ENCODE data around the gene UCP3. TPM values are rescaled to one million over a fixed set of nuclear protein-coding genes. Genes with fewer than 3 reads are reported as not detected.

Gene UCP3
- total RNA-seq, 2 donors from 2014 or later, result 1.9 to 3.5 TPM

DNA sequence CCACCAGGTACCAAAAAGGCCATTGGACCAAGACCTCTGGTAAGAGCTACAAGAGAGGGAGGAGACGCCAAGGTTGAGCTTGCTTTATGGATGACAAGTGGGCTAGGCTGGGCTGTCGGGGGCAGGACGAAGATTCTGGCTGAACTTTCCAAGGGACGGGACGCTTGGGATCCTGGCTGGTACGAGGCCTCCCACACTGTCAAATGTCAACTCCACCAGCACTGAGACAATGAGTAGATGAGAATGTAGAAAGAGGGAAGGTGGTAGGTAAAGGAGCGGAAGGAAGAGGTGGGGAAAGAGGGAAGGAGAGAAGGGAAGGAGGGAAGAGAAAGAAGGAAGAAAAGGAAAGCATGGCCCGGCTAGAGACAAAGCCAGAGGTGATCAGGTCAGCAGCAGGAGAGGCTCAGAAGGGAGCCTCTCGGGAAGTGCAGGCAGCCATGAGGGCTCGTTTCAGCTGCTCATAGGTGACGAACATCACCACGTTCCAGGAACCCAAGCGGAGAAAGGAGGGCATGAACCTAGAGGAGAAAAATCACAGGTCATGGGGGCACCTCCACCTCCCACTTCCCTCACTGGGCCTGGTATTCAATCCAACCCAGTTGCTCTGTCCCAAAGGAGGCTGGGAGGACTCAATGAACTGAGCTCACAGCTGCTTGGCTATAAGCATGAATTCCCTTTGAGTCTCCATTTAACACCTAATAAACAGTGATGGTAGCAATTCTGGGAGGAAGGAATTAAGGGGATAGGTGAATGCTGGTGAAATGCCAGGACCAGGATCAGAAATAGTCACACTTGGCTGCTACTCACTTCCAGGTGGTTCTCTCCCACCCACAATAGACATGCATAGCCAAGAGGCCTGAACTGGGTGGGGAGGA, 34.0 kb downstream of the UCP3 start:
- DNase-seq, result no peak
- Mint-ChIP-seq H3K4me1 (peaks cover 4% of the 10 kb centered on the region), H3K36me3 (ENCODE audit: low read depth) (peaks cover 56% of the 10 kb centered on the region), H3K4me3 (no peak overlapping the region), H3K27ac (no peak overlapping the region), H3K27me3 (ENCODE audit: insufficient read depth) (no peaks in the 10 kb centered on the region), H3K9me3 (no peaks in the 10 kb centered on the region)
- Histone ChIP-seq H3K27ac (ENCODE audit: low read depth, low read length) (no peak overlapping the region), H3K27me3 (ENCODE audit: control insufficient read depth, insufficient read depth, low read length, poor library complexity, severe bottlenecking) (no peaks in the 10 kb centered on the region), H3K9me3 (ENCODE audit: control insufficient read depth, low read length) (no peaks in the 10 kb centered on the region), H3K4me1 (ENCODE audit: control insufficient read depth, insufficient read depth, low read length) (no peaks in the 10 kb centered on the region), H3K4me3 (ENCODE audit: low read length) (no peak overlapping the region), H3K36me3 (ENCODE audit: control insufficient read depth, insufficient read depth, low read length) (peaks cover 55% of the 10 kb centered on the region), H3K9ac (ENCODE audit: extremely low read depth, low read length, poor library complexity, severe bottlenecking) (no peak overlapping the region)
- TF ChIP-seq, protein P1, sequence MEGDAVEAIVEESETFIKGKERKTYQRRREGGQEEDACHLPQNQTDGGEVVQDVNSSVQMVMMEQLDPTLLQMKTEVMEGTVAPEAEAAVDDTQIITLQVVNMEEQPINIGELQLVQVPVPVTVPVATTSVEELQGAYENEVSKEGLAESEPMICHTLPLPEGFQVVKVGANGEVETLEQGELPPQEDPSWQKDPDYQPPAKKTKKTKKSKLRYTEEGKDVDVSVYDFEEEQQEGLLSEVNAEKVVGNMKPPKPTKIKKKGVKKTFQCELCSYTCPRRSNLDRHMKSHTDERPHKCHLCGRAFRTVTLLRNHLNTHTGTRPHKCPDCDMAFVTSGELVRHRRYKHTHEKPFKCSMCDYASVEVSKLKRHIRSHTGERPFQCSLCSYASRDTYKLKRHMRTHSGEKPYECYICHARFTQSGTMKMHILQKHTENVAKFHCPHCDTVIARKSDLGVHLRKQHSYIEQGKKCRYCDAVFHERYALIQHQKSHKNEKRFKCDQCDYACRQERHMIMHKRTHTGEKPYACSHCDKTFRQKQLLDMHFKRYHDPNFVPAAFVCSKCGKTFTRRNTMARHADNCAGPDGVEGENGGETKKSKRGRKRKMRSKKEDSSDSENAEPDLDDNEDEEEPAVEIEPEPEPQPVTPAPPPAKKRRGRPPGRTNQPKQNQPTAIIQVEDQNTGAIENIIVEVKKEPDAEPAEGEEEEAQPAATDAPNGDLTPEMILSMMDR (conservative IDR thresholded peaks at IDR 0.05), result no peak
- WGBS, 2 experiments (ENCODE audit: insufficient coverage in 1 of 2, insufficient read length in 1 of 2), result 91% methylated on average over 12 to 13 of the region's 13 CpGs

DNA sequence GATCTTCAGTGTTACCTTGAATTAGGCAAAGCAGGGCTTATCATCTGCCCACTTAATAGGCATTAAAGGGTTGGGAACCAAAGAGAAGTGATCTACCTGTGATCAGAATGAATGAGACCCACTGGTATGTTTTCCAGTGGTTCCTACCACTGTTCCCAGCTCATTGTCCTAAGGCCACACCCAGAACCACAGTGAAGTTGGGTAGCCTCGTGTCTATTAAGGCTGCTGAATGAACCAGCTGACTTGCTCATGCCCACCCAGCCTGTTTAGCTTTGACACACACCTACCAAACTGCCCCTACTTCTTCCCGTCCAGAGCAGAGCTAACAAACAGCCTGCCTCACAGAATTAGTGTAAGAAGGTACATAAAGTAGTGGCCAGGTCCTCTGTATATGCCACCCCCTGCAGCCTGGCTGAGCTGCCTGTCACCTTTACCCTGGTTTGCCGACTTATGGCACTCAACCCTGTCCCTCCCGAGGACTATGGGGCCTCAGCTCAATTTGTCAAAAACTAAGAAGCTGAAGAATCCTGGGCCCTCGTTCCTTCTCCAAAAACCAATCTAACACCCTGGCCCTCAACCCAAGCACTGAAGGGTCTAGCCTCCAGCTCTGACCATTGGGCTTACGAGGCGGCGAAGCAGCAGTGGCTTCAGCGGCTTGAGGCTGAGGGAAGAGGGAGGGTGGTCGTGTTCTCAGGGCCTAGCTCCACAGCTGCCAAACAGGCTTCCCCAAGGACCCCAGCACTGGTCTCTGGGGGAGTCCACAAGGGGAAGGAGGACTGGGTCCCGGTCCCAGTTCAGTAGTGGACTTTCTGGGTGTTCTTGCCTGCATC, 36.0 kb downstream of the UCP3 start:
- Histone ChIP-seq H3K9ac (ENCODE audit: extremely low read depth, low read length, poor library complexity, severe bottlenecking) (no peak overlapping the region), H3K27ac (ENCODE audit: low read depth, low read length) (no peak overlapping the region), H3K4me3 (ENCODE audit: low read length) (no peak overlapping the region), H3K4me1 (ENCODE audit: control insufficient read depth, insufficient read depth, low read length) (no peaks in the 10 kb centered on the region), H3K36me3 (ENCODE audit: control insufficient read depth, insufficient read depth, low read length) (peaks cover 35% of the 10 kb centered on the region), H3K9me3 (ENCODE audit: control insufficient read depth, low read length) (no peaks in the 10 kb centered on the region), H3K27me3 (ENCODE audit: control insufficient read depth, insufficient read depth, low read length, poor library complexity, severe bottlenecking) (no peaks in the 10 kb centered on the region)
- no peaks in the 10 kb centered on the region for H3K4me1 Mint-ChIP-seq
- H3K27me3 Mint-ChIP-seq (ENCODE audit: insufficient read depth), result peaks cover 4% of the 10 kb centered on the region
- no peaks in the 10 kb centered on the region for H3K9me3 Mint-ChIP-seq
- WGBS, 2 experiments (ENCODE audit: insufficient coverage in 1 of 2, insufficient read length in 1 of 2), result 90 to 93% methylated on average over 5 to 11 of the region's 11 CpGs
- H3K4me3 Mint-ChIP-seq, result no peak overlapping the region
- DNase-seq, result peak; percentile 29
- TF ChIP-seq, protein P1 (conservative IDR thresholded peaks at IDR 0.05), result no peak
- H3K27ac Mint-ChIP-seq, result no peak overlapping the region
- peaks cover 39% of the 10 kb centered on the region for H3K36me3 Mint-ChIP-seq (ENCODE audit: low read depth)

DNA sequence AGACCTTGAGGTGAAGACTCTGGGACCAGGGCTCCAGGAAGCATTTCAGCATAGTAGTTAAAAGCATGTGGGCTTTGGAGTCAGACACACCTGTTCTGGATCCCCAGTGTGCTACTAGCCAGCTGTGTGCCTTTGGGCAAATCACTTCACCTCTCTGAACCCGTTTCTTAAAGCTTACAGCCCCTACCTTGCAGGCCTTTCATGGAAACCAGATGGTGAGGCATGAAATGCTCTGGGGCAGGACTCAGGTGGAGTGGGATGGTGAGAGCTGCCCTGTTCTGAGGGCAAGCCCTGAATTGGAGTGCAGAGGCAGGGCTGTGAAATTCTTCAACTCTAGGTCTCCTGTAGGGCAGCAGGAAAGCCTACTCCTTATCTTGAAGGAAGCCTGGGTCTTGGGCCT, 36.7 kb downstream of the UCP3 start:
- Mint-ChIP-seq H3K4me3 (no peak overlapping the region), H3K27me3 (ENCODE audit: insufficient read depth) (peaks cover 4% of the 10 kb centered on the region), H3K27ac (no peak overlapping the region), H3K4me1 (no peaks in the 10 kb centered on the region), H3K9me3 (no peaks in the 10 kb centered on the region), H3K36me3 (ENCODE audit: low read depth) (peaks cover 32% of the 10 kb centered on the region)
- Histone ChIP-seq H3K27me3 (ENCODE audit: control insufficient read depth, insufficient read depth, low read length, poor library complexity, severe bottlenecking) (no peaks in the 10 kb centered on the region), H3K4me3 (ENCODE audit: low read length) (no peak overlapping the region), H3K27ac (ENCODE audit: low read depth, low read length) (no peak overlapping the region), H3K9me3 (ENCODE audit: control insufficient read depth, low read length) (no peaks in the 10 kb centered on the region), H3K36me3 (ENCODE audit: control insufficient read depth, insufficient read depth, low read length) (peaks cover 28% of the 10 kb centered on the region), H3K4me1 (ENCODE audit: control insufficient read depth, insufficient read depth, low read length) (no peaks in the 10 kb centered on the region), H3K9ac (ENCODE audit: extremely low read depth, low read length, poor library complexity, severe bottlenecking) (no peak overlapping the region)
- TF ChIP-seq, protein P1 (conservative IDR thresholded peaks at IDR 0.05), result no peak
- WGBS, 2 experiments (ENCODE audit: insufficient coverage in 1 of 2, insufficient read length in 1 of 2), result 94% methylated on average over 1 of the region's 1 CpG; no CpG with 5 or more reads in 1 of the 2 experiments
- DNase-seq, result no peak
